ENCODE results near the gene EPAS1.

- TF ChIP-seq CTCF (conservative IDR thresholded peaks at IDR 0.05) (no peak), EZH2 (IDR thresholded peaks at IDR 0.05; ENCODE audit: low read depth) (no peak)
Observed at GRCh38 chr2:46393347-46393820, 96.2 kb downstream of the EPAS1 start.

Data from PC-9 (cell line).